ENCODE results near the gene KCNAB3.

The KCNAB3 gene

DNA sequence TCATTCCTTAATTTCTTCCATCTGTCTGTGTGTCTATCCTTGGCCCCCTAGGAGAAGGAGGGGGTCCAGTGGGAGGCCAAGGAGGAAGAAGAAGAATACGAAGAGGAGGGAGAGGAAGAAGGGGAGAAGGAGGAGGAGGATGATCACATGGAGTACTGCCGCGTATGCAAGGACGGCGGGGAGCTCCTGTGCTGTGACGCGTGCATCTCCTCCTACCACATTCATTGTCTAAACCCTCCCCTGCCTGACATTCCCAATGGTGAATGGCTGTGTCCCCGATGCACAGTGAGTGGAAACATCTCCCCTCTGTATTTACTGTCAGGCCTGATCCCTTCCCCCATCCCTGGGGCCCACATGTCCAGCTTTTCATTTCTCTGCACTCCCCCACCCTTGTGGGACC, 34.8 kb downstream of the KCNAB3 start:
- TF ChIP-seq, protein P1, sequence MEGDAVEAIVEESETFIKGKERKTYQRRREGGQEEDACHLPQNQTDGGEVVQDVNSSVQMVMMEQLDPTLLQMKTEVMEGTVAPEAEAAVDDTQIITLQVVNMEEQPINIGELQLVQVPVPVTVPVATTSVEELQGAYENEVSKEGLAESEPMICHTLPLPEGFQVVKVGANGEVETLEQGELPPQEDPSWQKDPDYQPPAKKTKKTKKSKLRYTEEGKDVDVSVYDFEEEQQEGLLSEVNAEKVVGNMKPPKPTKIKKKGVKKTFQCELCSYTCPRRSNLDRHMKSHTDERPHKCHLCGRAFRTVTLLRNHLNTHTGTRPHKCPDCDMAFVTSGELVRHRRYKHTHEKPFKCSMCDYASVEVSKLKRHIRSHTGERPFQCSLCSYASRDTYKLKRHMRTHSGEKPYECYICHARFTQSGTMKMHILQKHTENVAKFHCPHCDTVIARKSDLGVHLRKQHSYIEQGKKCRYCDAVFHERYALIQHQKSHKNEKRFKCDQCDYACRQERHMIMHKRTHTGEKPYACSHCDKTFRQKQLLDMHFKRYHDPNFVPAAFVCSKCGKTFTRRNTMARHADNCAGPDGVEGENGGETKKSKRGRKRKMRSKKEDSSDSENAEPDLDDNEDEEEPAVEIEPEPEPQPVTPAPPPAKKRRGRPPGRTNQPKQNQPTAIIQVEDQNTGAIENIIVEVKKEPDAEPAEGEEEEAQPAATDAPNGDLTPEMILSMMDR (IDR thresholded peaks at IDR 0.05; ENCODE audit: low read depth, low read length) = no peak
- H3K27ac ChIP-seq = no peak overlapping the region
- H3K4me3 ChIP-seq (ENCODE audit: low read depth, low read length) = no peak overlapping the region
- H3K36me3 ChIP-seq = peaks cover 80% of the 10 kb centered on the region
- no peaks in the 10 kb centered on the region for H3K27me3 ChIP-seq (ENCODE audit: insufficient read depth, low read depth, severe bottlenecking)
- no peak for DNase-seq
- no peaks in the 10 kb centered on the region for H3K9me3 ChIP-seq (ENCODE audit: severe bottlenecking)

DNA sequence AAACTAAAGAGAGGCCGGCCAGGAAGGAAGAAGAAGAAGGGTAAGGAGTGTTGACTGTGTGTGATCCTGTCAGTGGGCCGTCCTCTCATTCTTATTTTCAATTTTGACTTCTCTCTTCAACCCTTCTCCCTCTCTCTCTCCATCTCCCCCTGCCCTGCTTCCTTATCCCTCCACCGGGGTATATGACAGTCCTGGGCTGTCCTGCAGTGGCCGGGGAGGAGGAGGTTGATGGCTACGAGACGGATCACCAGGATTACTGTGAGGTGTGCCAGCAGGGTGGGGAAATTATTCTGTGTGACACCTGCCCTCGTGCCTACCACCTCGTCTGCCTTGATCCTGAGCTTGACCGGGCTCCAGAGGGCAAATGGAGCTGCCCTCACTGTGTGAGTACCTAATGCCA, 35.4 kb downstream of the KCNAB3 start:
- no peaks in the 10 kb centered on the region for H3K27me3 ChIP-seq (ENCODE audit: insufficient read depth, low read depth, severe bottlenecking)
- no peak for DNase-seq
- no peaks in the 10 kb centered on the region for H3K9me3 ChIP-seq (ENCODE audit: severe bottlenecking)
- H3K4me3 ChIP-seq (ENCODE audit: low read depth, low read length) = no peak overlapping the region
- TF ChIP-seq, protein P1 (IDR thresholded peaks at IDR 0.05; ENCODE audit: low read depth, low read length) = no peak
- peaks cover 78% of the 10 kb centered on the region for H3K36me3 ChIP-seq
- 0 out of 2 replicates have a peak overlapping the region, but pooled peaks have one; percentile 14 for H3K27ac ChIP-seq

DNA sequence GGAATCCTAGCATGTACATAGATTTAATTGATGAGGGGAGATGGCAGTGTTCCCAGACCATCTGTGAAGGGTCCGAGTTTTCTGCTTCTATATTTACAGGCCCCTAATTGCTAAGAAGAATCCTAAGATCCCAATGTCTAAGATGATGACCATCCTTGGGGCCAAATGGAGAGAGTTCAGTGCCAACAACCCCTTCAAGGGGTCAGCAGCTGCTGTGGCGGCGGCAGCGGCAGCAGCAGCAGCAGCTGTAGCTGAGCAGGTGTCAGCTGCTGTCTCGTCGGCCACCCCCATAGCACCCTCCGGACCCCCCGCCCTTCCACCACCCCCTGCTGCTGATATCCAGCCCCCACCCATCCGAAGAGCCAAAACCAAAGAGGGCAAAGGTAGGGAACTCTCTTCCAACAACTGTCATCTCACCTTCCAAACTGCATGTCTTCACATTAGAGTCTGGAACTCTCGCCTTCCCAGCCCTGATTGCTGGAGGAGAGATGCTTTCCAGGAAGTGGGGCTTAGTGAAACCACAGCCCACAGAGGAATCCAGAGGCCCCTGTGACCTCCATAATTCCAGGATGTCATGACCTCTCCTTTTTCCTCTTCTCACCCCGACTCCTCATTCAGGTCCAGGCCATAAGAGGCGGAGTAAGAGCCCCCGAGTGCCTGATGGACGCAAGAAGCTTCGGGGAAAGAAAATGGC, 36.3 kb downstream of the KCNAB3 start:
- peaks cover 69% of the 10 kb centered on the region for H3K36me3 ChIP-seq
- H3K4me3 ChIP-seq (ENCODE audit: low read depth, low read length) = no peak overlapping the region
- H3K27ac ChIP-seq = no peak overlapping the region
- TF ChIP-seq, protein P1 (IDR thresholded peaks at IDR 0.05; ENCODE audit: low read depth, low read length) = no peak
- no peaks in the 10 kb centered on the region for H3K27me3 ChIP-seq (ENCODE audit: insufficient read depth, low read depth, severe bottlenecking)
- no peaks in the 10 kb centered on the region for H3K9me3 ChIP-seq (ENCODE audit: severe bottlenecking)
- DNase-seq = no peak

DNA sequence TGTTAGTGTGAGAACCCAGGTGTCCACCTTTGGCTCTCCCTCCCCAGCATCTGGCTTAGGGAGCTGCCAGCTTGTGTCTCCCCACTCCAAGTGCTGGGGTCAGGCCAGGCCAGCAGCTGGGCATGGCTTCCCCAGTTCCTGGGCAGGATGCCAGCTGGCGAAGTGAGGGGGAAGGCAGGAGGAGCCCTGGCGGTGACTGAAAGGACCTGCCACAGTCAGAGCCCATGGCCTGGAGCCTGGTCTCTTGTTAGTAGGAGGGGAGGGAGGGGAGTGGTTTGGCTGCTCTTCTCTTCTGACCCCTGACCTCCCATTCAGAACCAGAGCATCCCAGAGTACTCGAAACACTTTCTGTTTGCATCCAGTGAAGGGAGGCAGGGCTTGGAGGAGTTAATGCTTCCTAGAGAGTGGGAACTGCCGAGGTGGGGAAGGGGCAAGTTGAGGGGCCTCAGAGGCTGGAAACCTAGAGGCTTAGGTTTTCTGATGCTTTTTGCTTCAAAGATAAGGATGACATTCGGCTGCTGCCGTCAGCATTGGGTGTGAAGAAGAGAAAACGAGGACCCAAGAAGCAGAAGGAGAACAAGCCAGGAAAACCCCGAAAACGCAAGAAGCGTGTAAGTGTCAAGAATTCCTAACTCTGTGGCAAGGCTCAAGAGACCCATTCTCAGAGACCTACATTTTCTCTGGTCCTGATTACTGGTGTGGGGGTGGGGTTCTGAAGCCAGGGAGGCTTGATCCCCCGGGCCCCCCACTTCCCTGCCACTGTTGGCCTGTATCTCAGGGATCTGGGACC, 40.3 kb downstream of the KCNAB3 start:
- Histone ChIP-seq H3K27ac (peak overlapping the region; percentile 90), H3K4me3 (ENCODE audit: low read depth, low read length) (no peak overlapping the region), H3K9me3 (ENCODE audit: severe bottlenecking) (no peaks in the 10 kb centered on the region), H3K27me3 (ENCODE audit: insufficient read depth, low read depth, severe bottlenecking) (no peaks in the 10 kb centered on the region), H3K36me3 (peaks cover 34% of the 10 kb centered on the region)
- TF ChIP-seq, protein P1 (IDR thresholded peaks at IDR 0.05; ENCODE audit: low read depth, low read length) = 0 out of 2 replicates have a peak, but pooled peaks have one; percentile 31
- peak; percentile 78 for DNase-seq

DNA sequence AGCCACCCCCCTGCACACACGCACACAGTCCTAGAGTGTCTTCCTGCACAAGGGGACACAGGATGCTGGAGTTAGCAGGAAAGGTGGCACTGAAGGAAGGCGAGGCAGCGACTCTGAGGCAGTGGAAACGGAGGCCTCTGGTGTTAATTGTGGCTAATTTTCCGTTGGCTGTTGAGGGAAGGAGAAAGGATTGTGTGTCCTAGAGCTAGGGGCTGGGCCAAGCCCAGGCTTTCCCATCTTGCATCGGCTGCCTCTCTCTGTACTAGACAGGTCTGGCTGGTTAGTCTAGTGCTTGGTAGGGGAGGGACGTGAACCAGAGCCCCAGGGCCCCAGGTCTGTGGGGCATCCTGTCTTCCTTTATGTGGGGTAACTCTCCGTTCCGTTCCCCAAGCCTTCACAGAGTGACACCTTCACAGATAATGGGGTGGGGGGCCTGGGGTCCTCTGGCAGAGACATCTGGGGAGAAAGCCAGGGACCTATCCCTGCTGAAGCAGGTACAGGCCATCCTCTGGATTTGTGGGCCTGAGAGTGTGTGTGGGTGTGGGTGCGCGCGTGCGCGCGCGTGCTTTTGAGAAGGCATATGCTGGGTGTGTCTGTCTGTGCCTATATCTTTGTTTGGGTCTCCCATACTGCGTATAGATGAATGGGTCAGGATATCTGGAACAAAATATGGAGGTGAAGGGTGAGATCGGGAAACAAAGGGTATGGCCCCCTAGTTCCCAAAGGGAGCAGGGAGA, 41.3 kb downstream of the KCNAB3 start, which contains the start of gene CHD3:
Gene CHD3, plus strand, starts transcription at position 606 of the 737 bp plus-strand sequence. CDS start 212 bp downstream, outside the sequence.
- no peak for DNase-seq
- H3K27ac ChIP-seq = peak within 1 kb of the TSS; percentile 90
- TF ChIP-seq, protein P1 (IDR thresholded peaks at IDR 0.05; ENCODE audit: low read depth, low read length) = no peak

More for the DNA sequence above, 41.3 kb downstream of the KCNAB3 start, which contains the start of gene CHD3:
- Histone ChIP-seq H3K27me3 (ENCODE audit: insufficient read depth, low read depth, severe bottlenecking) (no peaks in the 10 kb centered on the region), H3K9me3 (ENCODE audit: severe bottlenecking) (no peaks in the 10 kb centered on the region), H3K36me3 (peaks cover 27% of the 10 kb centered on the region), H3K4me3 (ENCODE audit: low read depth, low read length) (peak within 1 kb of the TSS; percentile 77)
